B cell (primary cell): ENCODE measurements around the gene LRP1.

ENCODE experiments used
- EZH2 ChIP-seq: IDR thresholded peaks from 2 replicates; pipeline ENCODE4 v1.6.1; 2012; ENCODE audit warnings: borderline replicate concordance, low read depth, mild to moderate bottlenecking, moderate library complexity, low read length; ENCODE audit not compliant: insufficient read depth, poor library complexity, severe bottlenecking
- TF ChIP-seq, protein P1 (sequence below): fragments of 200-600 bp; IDR thresholded peaks from one replicate; pipeline ENCODE4 v1.8.0; 2022; ENCODE audit warnings: antibody characterized with exemption, mild to moderate bottlenecking

DNA sequence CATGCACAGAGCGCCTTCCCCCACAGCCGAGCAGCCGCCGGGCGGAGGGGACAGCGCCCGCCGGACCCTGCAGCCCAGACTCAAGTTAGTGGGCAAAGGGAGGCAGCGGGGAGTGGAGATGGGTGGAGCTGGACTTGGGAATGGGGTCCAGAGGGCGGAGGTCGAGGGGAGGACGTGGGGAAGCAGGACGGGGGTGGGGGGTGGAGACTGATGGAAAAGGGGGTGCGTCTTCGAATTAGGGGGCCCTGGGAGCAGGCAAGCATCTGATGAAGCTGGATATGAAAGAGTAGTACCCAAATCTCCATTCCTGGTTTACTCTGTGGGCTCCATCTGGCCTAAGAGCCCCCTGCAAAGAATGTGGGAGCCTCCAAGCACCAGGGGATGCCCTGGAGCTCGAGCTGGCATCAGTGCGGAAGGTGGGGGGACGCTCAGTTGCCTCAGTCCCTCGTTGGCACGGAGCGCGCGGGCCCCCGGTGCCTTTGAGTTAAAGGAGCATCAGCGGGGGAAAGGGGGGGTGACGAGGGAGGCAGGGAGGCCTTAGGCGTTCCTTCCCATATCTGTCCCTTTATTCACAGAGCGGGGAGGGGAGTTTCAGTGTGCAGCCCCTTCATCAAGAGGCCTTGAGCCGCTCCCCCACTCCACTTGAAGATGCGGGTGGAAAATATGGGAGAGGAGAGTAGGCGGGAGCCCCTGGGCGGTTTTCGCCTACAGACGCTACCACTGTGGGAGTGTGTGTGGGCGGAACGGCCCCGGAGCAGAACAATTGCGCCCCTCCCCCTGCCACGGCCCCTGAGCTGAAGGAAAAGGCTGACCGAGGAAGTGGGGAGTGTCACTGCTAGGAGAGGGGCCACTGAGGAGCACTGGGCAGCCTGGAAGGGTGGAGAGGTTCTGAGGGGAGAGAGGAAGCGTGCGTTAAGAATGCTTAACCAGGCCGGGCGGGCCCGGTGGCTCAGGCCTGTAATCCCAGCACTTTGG is 38.7 kb upstream of the LRP1 start:
- TF ChIP-seq, protein P1, sequence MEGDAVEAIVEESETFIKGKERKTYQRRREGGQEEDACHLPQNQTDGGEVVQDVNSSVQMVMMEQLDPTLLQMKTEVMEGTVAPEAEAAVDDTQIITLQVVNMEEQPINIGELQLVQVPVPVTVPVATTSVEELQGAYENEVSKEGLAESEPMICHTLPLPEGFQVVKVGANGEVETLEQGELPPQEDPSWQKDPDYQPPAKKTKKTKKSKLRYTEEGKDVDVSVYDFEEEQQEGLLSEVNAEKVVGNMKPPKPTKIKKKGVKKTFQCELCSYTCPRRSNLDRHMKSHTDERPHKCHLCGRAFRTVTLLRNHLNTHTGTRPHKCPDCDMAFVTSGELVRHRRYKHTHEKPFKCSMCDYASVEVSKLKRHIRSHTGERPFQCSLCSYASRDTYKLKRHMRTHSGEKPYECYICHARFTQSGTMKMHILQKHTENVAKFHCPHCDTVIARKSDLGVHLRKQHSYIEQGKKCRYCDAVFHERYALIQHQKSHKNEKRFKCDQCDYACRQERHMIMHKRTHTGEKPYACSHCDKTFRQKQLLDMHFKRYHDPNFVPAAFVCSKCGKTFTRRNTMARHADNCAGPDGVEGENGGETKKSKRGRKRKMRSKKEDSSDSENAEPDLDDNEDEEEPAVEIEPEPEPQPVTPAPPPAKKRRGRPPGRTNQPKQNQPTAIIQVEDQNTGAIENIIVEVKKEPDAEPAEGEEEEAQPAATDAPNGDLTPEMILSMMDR: no peak
- TF ChIP-seq EZH2: no peak
